PFSK-1 (cell line): ENCODE measurements around the gene ENO2.

Source experiments
- FOXP2 ChIP-seq: optimal IDR thresholded peaks from 2 replicates; pipeline ENCODE3; 2011; ENCODE audit warnings: borderline replicate concordance, control low read depth, inconsistent platforms; ENCODE audit not compliant: insufficient read depth; ENCODE audit errors: extremely low read length, extremely low read depth
- POLR2AphosphoS5 ChIP-seq: IDR thresholded peaks from 2 replicates; pipeline ENCODE4 v1.6.1; 2012; ENCODE audit warnings: low read depth, mild to moderate bottlenecking, control low read depth, low read length, moderate library complexity
- SIN3A ChIP-seq: IDR thresholded peaks from 2 replicates; pipeline ENCODE4 v1.6.1; 2012; ENCODE audit warnings: mild to moderate bottlenecking, low read length, moderate library complexity, borderline replicate concordance; ENCODE audit not compliant: insufficient read depth
- TAF1 ChIP-seq: IDR thresholded peaks from 2 replicates; pipeline ENCODE4 v1.6.1; 2012; ENCODE audit warnings: low read length, control low read depth, borderline replicate concordance; ENCODE audit not compliant: insufficient read depth
- TF ChIP-seq, protein P1 (sequence below), 2 experiments: IDR thresholded peaks; 2 replicates each; pipeline versions ENCODE4 v1.6.1 to v1.8.0; 2011 to 2012; ENCODE audit warnings: low read depth in 2 of 2, low read length in 2 of 2, control low read depth in 1 of 2, inconsistent platforms in 1 of 2, mild to moderate bottlenecking in 1 of 2, moderate library complexity in 1 of 2; ENCODE audit not compliant: insufficient read depth in 1 of 2

Gene ENO2

DNA sequence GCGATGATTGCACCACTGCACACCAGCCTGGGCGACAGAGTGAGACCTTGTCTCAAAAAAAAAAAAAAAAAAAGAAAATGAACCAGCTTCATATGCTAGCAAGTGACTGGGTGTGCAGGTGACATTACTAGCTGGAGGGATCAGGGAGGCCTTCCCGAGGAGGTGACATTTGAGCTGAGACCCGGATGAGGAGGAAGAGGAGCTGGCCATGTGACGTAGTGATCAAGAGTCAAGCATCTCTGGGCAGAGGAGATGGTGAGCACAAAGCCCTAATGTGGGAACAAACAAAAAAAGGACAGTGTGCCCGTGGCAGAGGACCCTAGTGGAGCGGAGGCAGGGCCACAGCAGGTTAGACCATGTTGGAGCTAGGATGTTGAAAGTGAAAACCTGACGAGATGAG lies 33.2 kb downstream of the ENO2 start:
- TF ChIP-seq SIN3A, result no peak
- TF ChIP-seq TAF1, result no peak
- no peak for TF ChIP-seq POLR2AphosphoS5
- TF ChIP-seq FOXP2, result no peak
- TF ChIP-seq, protein P1, sequence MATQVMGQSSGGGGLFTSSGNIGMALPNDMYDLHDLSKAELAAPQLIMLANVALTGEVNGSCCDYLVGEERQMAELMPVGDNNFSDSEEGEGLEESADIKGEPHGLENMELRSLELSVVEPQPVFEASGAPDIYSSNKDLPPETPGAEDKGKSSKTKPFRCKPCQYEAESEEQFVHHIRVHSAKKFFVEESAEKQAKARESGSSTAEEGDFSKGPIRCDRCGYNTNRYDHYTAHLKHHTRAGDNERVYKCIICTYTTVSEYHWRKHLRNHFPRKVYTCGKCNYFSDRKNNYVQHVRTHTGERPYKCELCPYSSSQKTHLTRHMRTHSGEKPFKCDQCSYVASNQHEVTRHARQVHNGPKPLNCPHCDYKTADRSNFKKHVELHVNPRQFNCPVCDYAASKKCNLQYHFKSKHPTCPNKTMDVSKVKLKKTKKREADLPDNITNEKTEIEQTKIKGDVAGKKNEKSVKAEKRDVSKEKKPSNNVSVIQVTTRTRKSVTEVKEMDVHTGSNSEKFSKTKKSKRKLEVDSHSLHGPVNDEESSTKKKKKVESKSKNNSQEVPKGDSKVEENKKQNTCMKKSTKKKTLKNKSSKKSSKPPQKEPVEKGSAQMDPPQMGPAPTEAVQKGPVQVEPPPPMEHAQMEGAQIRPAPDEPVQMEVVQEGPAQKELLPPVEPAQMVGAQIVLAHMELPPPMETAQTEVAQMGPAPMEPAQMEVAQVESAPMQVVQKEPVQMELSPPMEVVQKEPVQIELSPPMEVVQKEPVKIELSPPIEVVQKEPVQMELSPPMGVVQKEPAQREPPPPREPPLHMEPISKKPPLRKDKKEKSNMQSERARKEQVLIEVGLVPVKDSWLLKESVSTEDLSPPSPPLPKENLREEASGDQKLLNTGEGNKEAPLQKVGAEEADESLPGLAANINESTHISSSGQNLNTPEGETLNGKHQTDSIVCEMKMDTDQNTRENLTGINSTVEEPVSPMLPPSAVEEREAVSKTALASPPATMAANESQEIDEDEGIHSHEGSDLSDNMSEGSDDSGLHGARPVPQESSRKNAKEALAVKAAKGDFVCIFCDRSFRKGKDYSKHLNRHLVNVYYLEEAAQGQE (IDR thresholded peaks at IDR 0.05; ENCODE audit: insufficient read depth in 1 of 2, low read depth in 2 of 2, low read length in 2 of 2), result no peak

DNA sequence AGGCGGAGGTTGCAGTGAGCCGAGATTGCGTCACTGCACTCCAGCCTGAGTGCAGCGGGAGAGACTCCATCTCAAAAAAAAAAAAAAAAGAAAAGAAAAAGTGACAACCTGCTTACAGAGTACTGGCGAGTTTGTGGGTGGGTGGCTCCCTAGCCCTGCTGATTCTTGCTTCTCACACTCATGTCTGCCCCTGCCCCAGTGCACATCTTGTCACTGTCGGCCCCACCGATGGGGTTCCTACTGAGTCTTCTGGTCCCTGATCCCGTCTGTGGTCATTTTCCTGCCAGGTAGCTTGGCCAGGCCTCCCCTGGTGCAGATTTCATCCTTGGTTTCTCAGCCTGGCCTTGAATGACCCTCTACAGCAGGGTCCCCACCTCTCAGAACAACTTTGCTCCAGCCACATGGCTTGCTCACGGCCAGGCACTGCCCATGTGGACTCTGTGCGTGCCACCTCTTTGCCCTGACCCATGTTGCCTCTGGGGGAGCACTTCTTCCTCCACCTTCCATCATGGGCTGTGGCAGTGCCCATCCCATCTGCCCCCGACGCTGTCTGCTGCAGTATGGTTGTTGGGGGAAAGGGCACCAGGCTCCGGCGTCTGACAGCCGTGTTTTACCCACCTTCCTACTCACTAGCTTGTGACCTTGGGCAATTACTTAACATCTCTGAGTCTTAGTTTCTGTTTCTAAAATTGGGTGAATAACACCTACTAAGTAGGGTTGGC lies 34.7 kb downstream of the ENO2 start:
- no peak for TF ChIP-seq SIN3A
- TF ChIP-seq, protein P1 (IDR thresholded peaks at IDR 0.05; ENCODE audit: insufficient read depth in 1 of 2, low read depth in 2 of 2, low read length in 2 of 2), result no peak
- no peak for TF ChIP-seq FOXP2
- no peak for TF ChIP-seq POLR2AphosphoS5
- TF ChIP-seq TAF1, result no peak

DNA sequence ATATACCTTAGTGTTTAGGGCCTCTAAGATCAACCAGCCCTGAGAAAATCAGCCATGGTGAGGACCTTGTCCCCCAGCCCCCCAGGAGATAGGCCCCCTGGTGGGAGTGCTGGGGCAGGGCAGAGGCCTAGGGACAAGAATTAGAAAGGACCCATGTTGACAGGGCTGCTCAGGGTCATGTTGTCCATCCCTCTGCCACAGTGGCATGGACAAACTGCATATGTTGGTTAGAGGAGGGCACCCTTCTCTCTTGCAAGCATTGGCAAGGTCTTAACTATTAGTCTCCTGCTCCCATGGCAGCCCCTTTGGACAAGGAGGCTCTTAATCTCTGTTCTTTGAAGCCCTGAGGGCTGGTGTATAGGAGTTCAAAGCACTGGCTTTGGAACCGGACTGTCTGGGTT lies 36.0 kb downstream of the ENO2 start:
- TF ChIP-seq TAF1 (no peak), SIN3A (no peak), POLR2AphosphoS5 (no peak), FOXP2 (no peak)
- TF ChIP-seq, protein P1 (IDR thresholded peaks at IDR 0.05; ENCODE audit: insufficient read depth in 1 of 2, low read depth in 2 of 2, low read length in 2 of 2), result no peak

DNA sequence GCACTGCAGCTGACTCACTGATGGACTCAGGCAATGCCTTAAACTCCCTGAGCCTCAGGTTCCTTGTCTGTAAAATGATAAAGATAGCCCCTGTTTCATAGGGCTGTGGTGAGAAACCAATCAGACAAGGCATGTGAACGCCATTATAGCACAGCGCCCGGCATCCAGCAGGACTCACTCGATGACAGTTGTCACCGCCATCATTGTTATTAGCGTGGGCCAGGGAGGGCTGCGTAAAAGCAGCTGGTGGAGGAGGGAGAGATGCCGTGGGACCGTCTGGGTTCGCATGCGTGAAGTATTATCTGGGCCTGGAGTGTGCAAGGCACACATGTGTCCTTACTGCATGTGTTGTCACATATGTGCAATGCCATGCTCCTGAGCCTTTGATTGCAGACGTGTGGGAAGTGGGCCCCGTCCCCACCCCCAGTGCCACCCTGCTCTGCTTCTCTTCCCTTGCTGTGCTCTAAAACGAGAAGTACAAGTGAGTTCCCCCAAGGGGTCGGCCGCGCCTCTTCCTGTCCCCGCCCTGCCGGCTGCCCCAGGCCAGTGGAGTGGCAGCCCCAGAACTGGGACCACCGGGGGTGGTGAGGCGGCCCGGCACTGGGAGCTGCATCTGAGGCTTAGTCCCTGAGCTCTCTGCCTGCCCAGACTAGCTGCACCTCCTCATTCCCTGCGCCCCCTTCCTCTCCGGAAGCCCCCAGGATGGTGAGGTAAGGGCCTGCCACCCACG lies 36.6 kb downstream of the ENO2 start, which contains the start of gene PTPN6:
Gene PTPN6, plus strand, starts transcription at position 546 of the 730 bp plus-strand sequence. Its CDS starts 157 bp downstream, at position 703.
- TF ChIP-seq SIN3A (no peak), FOXP2 (no peak), POLR2AphosphoS5 (no peak), TAF1 (no peak)
- TF ChIP-seq, protein P1 (IDR thresholded peaks at IDR 0.05; ENCODE audit: insufficient read depth in 1 of 2, low read depth in 2 of 2, low read length in 2 of 2), result no peak
